Placental pericyte (primary cell): ENCODE data around the gene MYH7B. TPM values are rescaled to one million over a fixed set of nuclear protein-coding genes. Genes with fewer than 3 reads are reported as not detected.

Source experiments
- small RNA-seq: library from RNA; depleted of rRNA; stranded (forward); fragments of <200 nt; gene quantifications from one replicate; pipeline ENCODE3, GENCODE V24; 2012; ENCODE audit warnings: low replicate concordance
- total RNA-seq: library from RNA; depleted of rRNA; stranded (reverse); fragments of >200 nt; gene quantifications from 2 replicates; pipeline ENCODE4 v1.2.3, GENCODE V29; 2012

The MYH7B gene
- total RNA-seq = under 0.01 TPM in 1 of 2 replicates, not detected in the other

GRCh38 chr20:34955231-34956040, at the start of gene MYH7B, which contains the start of gene GSS:
MYH7B (plus strand) TSS chr20:34955868; CDS start chr20:34978006, 22,138 bp downstream.
GSS (minus strand) TSS chr20:34955806; CDS start chr20:34951852, 3,954 bp downstream.

Small RNA genes within 50 kb of the gene (small RNA-seq; reads per million reads assigned to genes)
- gene MIR499A = 0.20 reads per million

Other genes with a start within 250 kb of the MYH7B start
- gene NCOA6, start 130.2 kb upstream of the MYH7B start, total RNA-seq = 9.4 and 11.2 TPM in 2 replicates
- gene GGT7, start 83.0 kb upstream of the MYH7B start, total RNA-seq = 8.6 and 14.9 TPM in 2 replicates
- 38.5 and 113 TPM in 2 replicates for gene ACSS2, start 79.3 kb upstream of the MYH7B start, total RNA-seq
- gene GSS, start 62 bp upstream of the MYH7B start, total RNA-seq = 61.1 and 88.0 TPM in 2 replicates
- 107 and 111 TPM in 2 replicates for gene TRPC4AP, start 136.9 kb downstream of the MYH7B start, total RNA-seq
- gene EDEM2, start 191.5 kb downstream of the MYH7B start, total RNA-seq = 29.3 and 62.4 TPM in 2 replicates
- gene PROCR, start 216.2 kb downstream of the MYH7B start, total RNA-seq = 30.5 and 48.8 TPM in 2 replicates